Erythroblast (primary cell): ENCODE measurements around the gene PIAS4.

Source experiments
- DNase-seq, 2 experiments: peaks; one replicate each; lab custom pipeline; 2025; lab: John Stamatoyannopoulos, UW
- GATA1 ChIP-seq: IDR thresholded peaks from 2 replicates; pipeline ENCODE4 v1.6.1; 2011; ENCODE audit warnings: low read depth, mild to moderate bottlenecking, control low read depth, low read length, moderate library complexity
- POLR2A ChIP-seq: IDR thresholded peaks from 2 replicates; pipeline ENCODE4 v1.6.1; 2011; ENCODE audit warnings: mild to moderate bottlenecking, low read length

The PIAS4 gene

DNA sequence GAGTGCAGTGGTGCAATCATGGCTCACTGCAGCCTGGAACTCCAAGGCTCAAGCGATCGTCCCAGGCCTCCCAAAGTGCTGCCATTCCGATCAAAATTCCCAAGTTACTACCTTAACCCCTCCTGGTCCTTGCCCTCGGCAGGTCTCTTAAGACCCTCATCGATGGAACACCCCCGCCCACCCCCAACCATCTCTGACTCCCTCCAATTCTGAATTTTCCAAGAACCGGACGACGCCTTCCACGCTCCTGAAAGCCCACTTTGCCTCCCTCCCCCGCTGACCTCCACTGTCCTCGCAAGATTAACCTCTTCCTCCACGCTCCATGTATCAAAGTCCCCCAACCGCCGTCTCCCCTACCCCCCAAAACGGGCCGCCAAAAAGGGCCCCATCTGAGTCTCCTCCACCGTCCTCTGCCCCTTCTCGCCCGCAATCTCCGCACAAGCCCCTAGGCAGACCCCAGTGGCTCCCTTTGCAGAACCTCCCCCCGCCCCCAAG, 37.2 kb upstream of the PIAS4 start:
- no peak for DNase-seq
- TF ChIP-seq POLR2A (no peak), GATA1 (no peak)

DNA sequence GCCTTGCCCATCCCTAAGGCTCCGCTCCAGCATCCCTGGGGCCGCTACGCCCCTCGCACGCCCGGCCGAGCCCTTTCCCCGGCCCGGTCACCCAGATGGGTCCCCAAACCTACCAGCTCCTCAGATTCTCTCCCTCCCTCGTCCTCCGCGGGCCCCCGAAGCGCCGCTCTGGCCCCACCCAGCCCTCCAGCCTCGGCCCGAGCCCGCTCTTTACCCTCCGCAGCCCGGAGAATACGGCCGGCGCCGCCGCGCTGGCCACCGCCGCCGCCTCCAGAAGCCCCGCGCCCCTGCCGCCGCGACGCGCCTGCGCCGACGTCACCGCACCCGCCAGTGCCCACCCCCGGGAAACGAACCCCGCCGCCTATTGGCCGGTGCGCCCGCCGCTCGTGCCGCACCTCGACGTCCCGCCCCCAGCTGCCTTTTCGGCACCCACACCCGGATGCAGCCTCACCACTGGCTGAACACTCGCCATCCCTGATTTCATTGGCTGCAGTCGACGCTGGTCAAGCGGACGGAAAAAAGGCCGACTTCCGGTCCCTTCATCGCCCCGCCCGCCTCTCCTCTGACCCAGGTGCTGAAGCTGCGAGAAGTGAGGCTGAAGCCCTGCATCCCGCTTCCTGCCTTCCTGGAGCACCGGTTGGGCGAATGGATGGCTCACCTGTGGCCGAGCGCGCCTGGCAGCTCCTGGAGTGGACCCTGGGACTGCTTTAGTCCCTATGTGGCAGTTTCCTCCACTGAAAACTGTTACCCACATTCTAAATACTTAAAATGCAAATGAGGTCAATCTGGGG, 36.5 kb upstream of the PIAS4 start, which contains the start of gene DAPK3:
Gene DAPK3 (minus strand): TSS at position 292 of the 791 bp plus-strand sequence. CDS start 1,364 bp downstream, outside the sequence.
- peak; percentile 97 to 98 for DNase-seq
- TF ChIP-seq POLR2A (peak; percentile 64), GATA1 (no peak)

DNA sequence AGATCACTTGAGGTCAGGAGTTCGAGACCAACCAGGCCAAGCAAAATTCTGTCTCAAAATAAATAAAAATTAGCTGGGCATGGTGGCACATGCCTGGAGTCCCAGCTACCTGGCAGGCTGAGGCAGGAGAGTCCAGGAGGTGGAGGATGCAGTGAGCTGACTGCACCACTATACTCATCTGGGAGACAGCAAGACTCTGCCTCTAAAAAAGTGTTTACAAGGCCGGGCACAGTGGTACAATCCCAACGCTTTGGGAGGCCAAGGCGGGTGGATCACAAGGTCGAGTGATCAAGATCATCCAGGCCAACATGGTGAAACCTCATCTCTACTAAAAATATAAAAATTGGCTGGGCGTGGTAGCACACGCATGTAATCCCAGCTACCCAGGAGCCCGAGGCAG, 32.4 kb upstream of the PIAS4 start:
- no peak for TF ChIP-seq GATA1
- TF ChIP-seq POLR2A: peak; percentile 26
- no peak for DNase-seq

DNA sequence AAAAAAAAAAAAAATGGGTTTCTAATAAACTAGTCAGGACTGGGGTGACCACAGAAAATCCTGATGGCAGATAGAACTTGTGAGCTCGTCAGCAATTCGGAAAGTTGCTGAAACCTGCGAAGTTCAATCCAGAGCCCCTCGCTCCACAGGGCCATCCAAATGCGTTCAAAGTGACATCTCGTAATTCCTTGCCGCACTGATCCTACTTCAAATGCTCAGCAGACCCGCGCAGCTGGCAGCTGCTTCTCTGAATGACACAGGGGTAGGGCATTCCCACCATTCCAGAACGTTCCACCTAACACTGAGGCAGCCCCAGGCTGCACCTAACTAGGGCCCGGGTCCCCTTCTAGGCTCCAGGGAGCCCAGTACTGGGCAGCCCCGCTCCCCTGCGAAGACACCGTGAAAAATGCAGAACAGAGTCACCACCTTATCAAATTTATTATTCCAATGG, 31.9 kb upstream of the PIAS4 start:
- DNase-seq: no peak

DNA sequence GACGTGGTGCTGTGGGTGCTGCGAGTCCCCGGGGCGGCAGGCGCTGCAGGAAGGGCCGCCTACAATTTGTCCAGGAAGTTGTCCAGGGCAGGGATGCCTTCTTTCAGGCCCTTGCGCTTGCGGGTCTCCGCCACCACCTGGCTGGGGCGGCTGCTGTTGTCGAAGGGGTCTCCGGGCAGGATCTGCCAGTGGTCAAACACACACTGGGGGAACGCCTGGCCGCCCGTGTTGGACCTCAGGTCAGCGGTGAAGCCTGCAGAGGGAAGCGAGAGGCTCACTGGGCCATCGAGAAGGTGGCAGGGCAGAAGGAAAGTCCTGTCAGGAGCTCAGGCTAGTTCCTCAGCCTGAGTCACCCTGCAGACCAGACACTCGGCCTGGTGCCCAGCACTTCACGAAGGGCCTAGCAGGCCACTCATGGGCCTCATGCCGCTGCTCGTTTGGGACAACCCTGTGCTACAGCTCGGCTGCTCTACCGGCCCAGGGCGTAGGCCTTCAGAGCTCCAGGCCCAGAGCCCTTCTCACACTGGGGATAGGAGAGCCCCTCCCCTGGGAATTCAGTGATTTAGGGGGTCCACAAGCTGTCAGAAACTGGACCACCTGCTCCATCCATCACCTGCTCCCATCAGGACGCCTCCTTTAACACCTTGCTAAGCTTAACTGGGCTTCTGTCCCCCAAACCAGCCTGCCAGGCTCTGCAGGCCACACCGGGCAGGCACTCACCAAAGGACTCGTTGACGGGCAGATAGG, 30.9 kb upstream of the PIAS4 start:
- no peak for DNase-seq
- TF ChIP-seq POLR2A (peak; percentile 33), GATA1 (no peak)

More for the DNA sequence above, 31.9 kb upstream of the PIAS4 start:
- no peak for TF ChIP-seq POLR2A
- no peak for TF ChIP-seq GATA1

DNA sequence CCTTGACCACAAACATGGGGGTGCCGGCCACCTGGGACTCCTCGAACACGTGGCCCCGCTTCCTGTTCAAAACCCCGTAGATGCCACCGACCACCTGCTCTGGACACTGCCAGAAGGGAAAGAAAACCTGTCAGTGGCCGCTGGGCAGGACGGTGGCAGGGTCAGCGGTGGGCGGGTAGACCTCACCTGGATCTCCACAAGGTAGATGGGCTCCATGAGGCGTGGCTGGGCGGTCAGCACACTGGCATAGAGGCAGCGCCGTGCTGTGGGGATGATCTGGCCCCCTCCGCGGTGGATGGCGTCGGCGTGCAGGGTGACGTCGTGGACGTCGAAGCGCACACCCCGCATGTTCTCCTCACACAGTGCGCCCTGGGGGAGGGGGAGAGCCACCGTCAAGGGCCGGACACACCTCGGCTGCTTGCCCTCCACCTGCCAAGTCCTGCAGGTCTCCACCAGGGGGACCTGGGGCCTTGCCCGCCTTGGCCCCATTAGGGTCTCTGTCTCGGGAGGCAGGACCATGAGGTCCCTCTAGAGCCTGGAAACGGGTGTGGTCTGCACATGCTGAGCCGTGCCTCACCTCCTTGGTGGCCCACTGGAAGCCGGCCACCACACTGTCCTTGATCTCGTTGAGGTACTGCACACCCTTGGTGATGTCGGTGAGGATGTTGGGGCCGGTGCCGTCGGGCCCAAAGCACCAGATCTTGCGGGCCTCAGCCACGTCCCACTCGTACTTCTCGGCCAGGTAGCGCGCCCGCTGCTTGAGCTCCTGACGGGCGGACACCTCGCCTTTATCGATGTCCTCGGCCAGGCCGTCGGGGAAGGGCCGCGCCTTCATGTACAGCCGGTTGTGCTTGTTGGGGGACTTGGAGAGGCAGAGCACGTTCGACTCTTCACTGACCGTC, 30.0 kb upstream of the PIAS4 start:
- TF ChIP-seq GATA1 (no peak), POLR2A (peak; percentile 13)

DNA sequence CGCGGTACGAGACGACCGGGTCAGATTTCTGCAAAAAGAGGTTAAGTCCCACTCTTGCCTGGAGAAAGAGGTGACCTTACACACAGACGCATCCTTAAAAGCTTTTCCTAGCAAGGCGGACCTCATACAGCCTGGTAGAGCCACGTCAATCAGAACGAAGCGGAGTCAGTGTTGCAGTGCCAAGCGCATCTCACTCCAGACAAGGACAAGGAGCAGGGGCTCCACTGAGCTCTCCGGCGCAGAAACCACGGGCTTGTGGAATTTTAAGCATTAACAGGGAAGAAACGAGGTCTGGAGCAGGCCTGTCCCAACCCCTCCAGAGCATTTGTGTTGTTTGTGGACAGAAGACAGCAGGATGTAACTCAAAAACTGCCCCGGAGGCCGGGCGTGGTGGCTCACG, 29.4 kb upstream of the PIAS4 start:
- DNase-seq: no peak
- no peak for TF ChIP-seq GATA1
- no peak for TF ChIP-seq POLR2A

More for the DNA sequence above, 30.0 kb upstream of the PIAS4 start:
- DNase-seq: no peak

DNA sequence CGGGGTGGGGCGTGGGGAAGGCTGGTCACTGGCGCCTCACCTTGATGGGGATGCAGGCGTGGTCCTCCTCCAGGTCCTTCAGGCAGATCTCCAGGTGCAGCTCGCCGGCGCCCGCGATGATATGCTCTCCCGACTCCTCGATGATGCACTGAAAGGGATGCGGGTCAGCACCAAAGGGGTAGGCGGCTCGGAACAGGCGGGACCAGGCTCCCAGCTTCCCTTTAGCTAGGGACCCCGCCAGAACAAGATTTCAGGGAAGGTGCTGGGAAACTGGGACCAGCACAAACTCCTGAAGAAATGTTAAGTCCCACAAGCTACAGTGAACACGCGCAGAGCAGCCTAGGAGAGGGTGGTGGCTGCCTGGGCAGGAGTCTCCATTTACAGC, 28.3 kb upstream of the PIAS4 start:
- no peak for DNase-seq
- no peak for TF ChIP-seq POLR2A
- TF ChIP-seq GATA1: no peak

DNA sequence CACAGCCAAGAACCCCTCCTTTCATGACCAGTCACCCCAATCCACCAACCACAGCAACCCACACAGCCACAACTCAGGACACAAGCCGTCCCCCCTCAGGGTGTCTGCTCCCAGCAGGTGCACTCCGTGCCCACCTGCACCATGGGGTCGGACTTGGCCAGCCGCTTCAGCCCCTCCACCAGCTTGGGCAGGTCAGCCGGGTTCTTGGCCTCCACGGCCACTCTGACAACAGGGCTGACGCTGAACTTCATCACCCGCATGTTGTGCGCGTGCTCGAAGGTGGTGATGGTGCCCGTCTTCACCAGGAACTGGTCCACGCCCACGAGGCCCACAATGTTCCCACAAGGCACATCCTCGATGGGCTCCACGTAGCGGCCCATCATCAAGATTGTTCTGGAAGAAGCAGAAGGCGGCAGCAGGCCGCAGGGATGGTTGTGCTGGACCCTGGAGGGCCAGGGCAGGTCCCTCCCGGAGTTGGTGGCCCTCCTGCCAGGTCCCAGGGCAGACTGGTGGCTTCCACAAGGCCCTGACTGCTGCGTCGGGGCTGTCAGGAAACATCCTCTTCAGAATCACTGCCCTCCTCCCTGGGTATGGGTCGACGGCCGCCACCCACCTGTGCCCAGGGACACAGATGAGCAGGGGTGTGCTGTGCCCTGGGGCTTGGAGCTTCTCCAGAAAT, 27.7 kb upstream of the PIAS4 start:
- DNase-seq: no peak
- no peak for TF ChIP-seq GATA1
- no peak for TF ChIP-seq POLR2A

DNA sequence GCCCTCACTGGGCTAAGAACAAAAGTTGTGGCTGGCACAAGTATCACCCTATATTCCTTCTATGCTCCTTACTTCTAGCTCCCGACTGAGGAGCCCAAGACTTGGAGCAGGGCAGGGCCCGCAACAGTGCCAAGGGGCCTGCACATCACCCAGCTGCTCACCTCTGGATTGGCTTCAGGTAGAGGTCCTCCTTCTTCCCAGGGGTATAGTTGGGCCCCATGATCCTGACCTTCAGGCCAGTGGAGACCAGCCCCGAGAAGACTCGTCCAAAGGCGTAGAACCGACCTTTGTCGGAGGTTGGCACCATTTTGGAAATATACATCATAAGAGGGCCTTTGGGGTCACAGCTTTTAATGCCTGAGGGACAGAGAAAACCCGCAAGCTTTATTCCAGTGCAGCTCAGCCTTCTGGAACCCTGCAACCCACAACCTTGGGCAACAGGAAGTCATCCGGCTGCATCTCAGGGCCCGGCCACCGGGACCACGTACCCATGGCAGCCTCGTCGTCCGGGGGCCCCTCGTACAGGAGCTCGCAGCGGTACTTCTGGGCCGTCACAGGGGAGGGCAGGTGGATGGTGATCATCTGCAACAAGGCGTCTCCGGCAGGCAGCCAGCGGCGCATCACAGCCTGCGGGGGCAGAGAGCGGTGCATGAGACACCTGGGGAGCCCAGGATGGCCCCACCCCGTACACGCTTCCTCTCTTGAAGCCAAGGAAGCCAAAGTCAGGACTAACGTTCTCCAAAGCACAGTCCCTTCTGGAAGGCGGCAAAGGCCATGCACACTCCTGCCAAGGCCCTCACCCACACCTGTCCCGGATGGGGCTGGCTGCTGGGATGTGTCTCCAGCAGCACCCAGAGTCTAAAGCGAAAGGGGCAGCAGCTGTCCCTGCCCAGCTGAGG, 26.9 kb upstream of the PIAS4 start:
- no peak for DNase-seq
- TF ChIP-seq POLR2A: no peak
- TF ChIP-seq GATA1: no peak

DNA sequence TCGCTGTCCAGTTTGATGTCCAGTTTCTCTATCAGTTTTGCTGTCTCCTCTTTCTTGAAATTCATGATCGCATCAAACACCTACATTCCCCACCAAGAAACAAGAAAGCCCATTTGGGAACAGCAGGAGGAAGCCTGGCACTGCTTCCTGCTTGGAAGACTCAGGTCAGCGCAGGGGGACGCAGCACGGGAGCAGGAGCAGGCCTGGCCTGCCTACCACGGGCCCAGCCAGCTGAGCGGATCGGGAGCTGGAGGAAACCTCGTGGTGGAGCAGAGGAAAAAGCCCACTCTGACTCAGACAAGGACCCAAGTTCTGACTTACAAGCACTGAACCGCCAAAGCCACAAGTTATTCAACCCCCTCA, 26.2 kb upstream of the PIAS4 start:
- no peak for DNase-seq
- TF ChIP-seq POLR2A (no peak), GATA1 (no peak)
